Muscle layer of colon (tissue), 2 donors: Measurements from ENCODE around the gene CLEC10A.

Experiments
- H3K27ac ChIP-seq: one replicate; pipeline ENCODE4 v1.7.0; 2013; ENCODE audit warnings: low read depth, mild to moderate bottlenecking, low read length, moderate library complexity
- H3K27me3 ChIP-seq, 2 donors: one replicate each; pipeline ENCODE4 v1.7.0; 2013; ENCODE audit warnings: low read length in 2 of 2, mild to moderate bottlenecking in 2 of 2; ENCODE audit not compliant: insufficient read depth in 2 of 2, control insufficient read depth in 1 of 2
- H3K36me3 ChIP-seq: one replicate; pipeline ENCODE4 v1.7.0; 2013; ENCODE audit warnings: mild to moderate bottlenecking, low read length; ENCODE audit not compliant: insufficient read depth
- H3K4me1 ChIP-seq: one replicate; pipeline ENCODE4 v1.7.0; 2013; ENCODE audit warnings: mild to moderate bottlenecking, low read length; ENCODE audit not compliant: insufficient read depth
- H3K4me3 ChIP-seq, 2 donors: one replicate each; pipeline ENCODE4 v1.7.0; 2013; ENCODE audit warnings: low read length in 2 of 2, low read depth in 1 of 2, mild to moderate bottlenecking in 1 of 2, moderate library complexity in 1 of 2
- H3K9ac ChIP-seq: one replicate; pipeline ENCODE4 v1.7.0; 2013; ENCODE audit warnings: low read length
- H3K9me3 ChIP-seq: one replicate; pipeline ENCODE4 v1.7.0; 2013; ENCODE audit warnings: mild to moderate bottlenecking, low read length
- donor health status: abdominal sarcoma.
- donor health status: Adenocarcinoma of cecum.

CLEC10A gene

DNA sequence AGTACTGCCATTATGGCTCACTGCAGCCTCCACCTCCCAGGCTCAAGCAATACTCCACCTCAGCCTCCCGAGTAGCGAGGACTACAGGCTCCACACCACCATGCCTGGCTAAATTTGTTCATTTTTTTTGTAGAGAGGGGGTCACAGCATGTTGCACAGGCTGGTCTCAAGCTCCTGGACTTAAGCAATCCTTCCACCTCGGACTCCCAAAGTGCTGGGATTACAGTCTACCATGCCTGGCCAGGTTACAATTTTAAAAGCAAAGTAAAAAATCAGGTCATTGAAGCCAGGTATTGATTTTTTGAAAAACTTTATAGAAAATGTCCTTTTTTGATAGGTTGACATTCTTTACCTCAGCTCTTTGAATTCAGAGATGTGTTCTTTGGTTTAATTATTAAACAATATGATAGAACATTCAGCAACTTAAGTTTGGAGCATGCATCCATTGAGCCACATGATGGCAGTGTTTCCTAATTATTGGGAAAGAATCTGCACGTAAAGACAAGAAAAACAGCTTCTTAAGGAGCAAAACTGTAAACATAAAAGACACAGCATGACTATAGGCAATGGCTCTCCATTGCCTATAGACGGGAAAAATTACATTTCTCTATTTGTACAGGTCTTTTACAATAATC lies 34.4 kb downstream of the CLEC10A start:
- Histone ChIP-seq H3K9ac (no peak overlapping the region), H3K27ac (peak overlapping the region; percentile 81), H3K4me3 (peak overlapping the region in 1 of 2 donors; percentile 51), H3K27me3 (peaks cover 0 to 25% of the 10 kb centered on the region in 2 donors), H3K4me1 (peaks cover 10% of the 10 kb centered on the region), H3K9me3 (no peaks in the 10 kb centered on the region), H3K36me3 (no peaks in the 10 kb centered on the region)

DNA sequence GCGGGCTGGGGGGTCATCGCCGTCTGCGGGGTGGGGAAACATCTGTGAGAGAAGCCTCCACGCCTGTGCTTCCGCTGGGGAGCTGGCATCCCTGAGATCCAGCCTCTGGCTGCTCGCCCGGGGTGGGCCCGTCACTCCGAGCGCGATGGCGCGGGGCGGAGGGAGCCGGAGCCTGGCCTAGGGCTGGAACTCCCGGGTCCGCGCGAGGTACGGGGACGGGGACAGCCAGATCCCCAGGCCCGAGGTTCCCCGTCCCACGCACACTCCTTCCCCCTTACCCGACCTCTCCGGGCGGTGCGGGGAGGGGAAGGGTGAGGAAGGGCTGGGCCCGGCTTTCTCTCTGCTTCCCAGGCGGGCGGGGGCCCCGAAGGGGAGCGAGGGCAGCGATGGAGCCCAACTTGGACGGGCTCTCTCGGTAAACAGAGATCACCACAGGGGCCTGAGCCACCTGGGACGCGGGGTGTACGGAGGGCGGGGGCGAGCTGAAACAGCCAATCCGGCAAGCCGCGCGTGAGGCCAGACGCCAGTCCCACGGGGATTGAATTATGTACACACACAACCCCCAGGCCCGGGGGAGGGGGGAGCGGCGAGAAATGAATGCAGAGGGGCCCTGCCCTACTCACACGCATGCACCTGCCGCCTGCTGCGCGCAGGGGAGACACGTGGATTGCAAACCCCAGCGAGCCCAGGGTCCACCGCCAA lies 36.4 kb downstream of the CLEC10A start, which contains the start of gene SLC16A11:
Gene SLC16A11 (minus strand): TSS at position 596 of the 702 bp plus-strand sequence. CDS start 579 bp downstream, at position 17.
- H3K4me3 ChIP-seq = peak within 1 kb of the TSS; percentile 49 to 55
- peaks cover 10% of the 10 kb centered on the region for H3K4me1 ChIP-seq

GRCh38 chr17:7043182-7043496 lies 36.9 kb downstream of the CLEC10A start:
- peak overlapping the region; percentile 49 to 55 for H3K4me3 ChIP-seq

More for the DNA sequence above, 36.4 kb downstream of the CLEC10A start, which contains the start of gene SLC16A11:
- no peaks in the 10 kb centered on the region for H3K36me3 ChIP-seq
- H3K9me3 ChIP-seq = no peaks in the 10 kb centered on the region
- H3K9ac ChIP-seq = no peak within 1 kb of the TSS
- H3K27me3 ChIP-seq = peaks cover 0 to 25% of the 10 kb centered on the region in 2 donors
- peak within 1 kb of the TSS; percentile 58 for H3K27ac ChIP-seq

DNA sequence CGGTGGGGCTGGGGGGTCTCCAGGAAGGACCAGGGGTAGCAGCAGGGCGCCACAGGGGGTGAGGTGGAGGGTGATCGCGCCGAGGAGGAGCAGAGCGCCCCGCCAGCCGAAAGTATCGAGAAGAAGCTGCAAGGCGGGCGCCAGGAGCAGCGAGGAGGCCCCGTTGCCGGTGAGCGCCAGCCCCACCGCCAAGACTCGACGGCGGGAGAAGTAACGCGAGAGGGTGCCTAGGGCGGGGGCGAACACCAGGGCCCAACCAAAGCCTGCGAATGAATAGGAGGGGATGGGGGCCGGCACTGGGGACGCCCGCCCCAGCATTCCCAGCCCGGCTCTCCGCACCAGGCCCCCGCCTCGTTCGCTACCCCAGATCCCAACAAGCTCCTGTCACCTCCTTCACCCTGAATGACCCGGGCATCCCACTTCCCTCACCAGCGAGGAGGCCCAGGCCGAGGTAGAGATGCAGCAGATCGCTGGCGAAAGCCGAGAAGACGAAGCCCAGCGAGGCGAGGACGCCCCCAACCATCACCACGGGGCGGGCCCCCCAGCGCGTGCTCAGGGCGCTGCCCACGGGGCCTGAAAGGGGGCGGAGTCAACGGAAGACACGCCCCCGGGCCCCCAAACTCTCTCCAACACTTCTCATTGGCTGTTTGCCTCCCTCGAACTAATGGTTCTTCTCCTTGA lies 37.4 kb downstream of the CLEC10A start:
- Histone ChIP-seq H3K36me3 (no peaks in the 10 kb centered on the region), H3K27ac (no peak overlapping the region), H3K4me1 (peaks cover 10% of the 10 kb centered on the region), H3K9ac (no peak overlapping the region), H3K27me3 (peaks cover 0 to 25% of the 10 kb centered on the region in 2 donors), H3K9me3 (no peaks in the 10 kb centered on the region), H3K4me3 (peak overlapping the region; percentile 49 to 55)

More at GRCh38 chr17:7043182-7043496, 36.9 kb downstream of the CLEC10A start:
- H3K9ac ChIP-seq = no peak overlapping the region
- H3K9me3 ChIP-seq = no peaks in the 10 kb centered on the region
- H3K27me3 ChIP-seq = peaks cover 0 to 25% of the 10 kb centered on the region in 2 donors
- H3K4me1 ChIP-seq = peaks cover 10% of the 10 kb centered on the region
- peak overlapping the region; percentile 58 for H3K27ac ChIP-seq
- no peaks in the 10 kb centered on the region for H3K36me3 ChIP-seq

DNA sequence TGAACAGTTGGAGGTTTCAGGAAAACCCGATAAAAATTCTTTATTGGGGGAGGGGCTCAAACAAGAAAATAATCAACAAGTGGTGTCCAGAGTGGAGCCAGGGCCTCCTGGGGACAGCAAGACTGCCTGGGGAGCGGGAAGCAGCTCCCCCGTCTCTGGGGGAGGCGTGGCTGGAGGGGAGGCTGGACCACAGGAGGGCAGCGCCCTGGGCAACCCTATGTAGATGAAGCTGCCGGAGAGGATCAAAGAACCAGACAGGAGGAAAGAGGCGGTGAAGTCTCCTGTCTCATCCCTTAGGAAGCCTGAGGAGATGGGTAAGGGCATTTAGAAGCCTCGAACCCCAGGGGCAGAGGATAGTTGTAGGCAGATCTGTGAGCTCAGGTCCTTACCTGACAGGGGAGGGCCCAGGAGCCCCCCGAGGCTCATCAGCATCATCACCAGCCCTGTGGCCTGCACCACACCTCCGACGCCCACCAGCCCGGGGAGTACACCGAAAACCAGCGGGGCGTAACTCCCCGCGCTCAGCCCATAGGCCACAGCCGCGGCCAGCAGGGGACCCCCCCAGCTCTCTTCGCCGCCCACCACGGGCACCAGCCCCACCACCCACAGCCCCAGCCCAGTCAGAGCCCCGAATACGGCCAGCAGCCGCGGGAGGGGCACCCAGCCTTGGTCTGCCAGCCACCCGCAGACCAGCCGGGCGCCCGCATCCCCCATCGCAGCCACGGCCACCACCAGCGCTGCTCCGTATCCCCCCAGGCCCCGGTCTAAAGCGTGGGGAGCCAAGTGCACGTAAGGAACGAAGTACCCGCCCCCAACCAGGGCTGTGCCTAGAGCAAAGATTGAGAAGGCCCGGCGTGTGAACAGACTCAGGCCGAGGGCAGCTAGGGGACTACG lies 38.2 kb downstream of the CLEC10A start:
- Histone ChIP-seq H3K9me3 (no peaks in the 10 kb centered on the region), H3K9ac (no peak overlapping the region), H3K4me3 (no peak overlapping the region), H3K4me1 (peaks cover 10% of the 10 kb centered on the region), H3K27me3 (peaks cover 0 to 25% of the 10 kb centered on the region in 2 donors), H3K27ac (no peak overlapping the region), H3K36me3 (no peaks in the 10 kb centered on the region)

DNA sequence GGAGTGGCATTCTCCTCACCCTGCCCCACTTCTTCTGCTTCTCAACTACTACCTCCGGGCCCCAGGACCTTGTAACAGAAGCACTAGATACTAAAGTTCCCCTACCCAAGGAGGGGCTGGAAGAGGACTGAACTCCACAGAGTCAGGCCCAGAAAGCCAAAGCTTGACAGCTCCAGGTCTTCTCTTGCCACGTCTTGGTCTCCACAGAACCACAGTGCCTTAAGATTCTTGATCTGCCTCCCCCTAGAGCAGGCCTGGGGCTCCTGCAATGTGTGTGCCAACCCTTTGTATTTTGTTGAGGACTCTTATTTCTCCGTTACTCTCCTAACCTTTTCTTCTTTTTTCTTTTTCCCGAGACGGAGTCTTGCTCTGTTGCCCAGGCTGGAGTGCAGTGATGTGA lies 40.2 kb downstream of the CLEC10A start:
- no peak overlapping the region for H3K9ac ChIP-seq
- no peak overlapping the region for H3K4me3 ChIP-seq
- H3K36me3 ChIP-seq = no peaks in the 10 kb centered on the region
- peaks cover 0 to 25% of the 10 kb centered on the region in 2 donors for H3K27me3 ChIP-seq
- no peak overlapping the region for H3K27ac ChIP-seq
- H3K4me1 ChIP-seq = peaks cover 14% of the 10 kb centered on the region
- H3K9me3 ChIP-seq = no peaks in the 10 kb centered on the region

DNA sequence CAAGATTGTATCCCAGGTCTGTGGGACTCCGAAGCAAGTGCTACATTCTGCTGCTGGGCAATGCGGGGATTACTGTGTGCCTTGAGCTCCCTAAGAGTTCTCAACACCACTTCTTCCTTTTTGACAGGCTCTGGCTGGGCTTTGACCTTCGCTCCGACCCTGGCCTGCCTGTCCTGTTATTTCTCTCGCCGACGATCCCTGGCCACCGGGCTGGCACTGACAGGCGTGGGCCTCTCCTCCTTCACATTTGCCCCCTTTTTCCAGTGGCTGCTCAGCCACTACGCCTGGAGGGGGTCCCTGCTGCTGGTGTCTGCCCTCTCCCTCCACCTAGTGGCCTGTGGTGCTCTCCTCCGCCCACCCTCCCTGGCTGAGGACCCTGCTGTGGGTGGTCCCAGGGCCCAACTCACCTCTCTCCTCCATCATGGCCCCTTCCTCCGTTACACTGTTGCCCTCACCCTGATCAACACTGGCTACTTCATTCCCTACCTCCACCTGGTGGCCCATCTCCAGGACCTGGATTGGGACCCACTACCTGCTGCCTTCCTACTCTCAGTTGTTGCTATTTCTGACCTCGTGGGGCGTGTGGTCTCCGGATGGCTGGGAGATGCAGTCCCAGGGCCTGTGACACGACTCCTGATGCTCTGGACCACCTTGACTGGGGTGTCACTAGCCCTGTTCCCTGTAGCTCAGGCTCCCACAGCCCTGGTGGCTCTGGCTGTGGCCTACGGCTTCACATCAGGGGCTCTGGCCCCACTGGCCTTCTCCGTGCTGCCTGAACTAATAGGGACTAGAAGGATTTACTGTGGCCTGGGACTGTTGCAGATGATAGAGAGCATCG lies 41.8 kb downstream of the CLEC10A start:
- H3K9me3 ChIP-seq = no peaks in the 10 kb centered on the region
- no peak overlapping the region for H3K4me3 ChIP-seq
- H3K9ac ChIP-seq = no peak overlapping the region
- H3K4me1 ChIP-seq = peaks cover 14% of the 10 kb centered on the region
- no peak overlapping the region for H3K27ac ChIP-seq
- H3K27me3 ChIP-seq = peaks cover 0 to 15% of the 10 kb centered on the region in 2 donors
- no peaks in the 10 kb centered on the region for H3K36me3 ChIP-seq

- H3K27me3 ChIP-seq = no peaks in the 10 kb centered on the region
- no peaks in the 10 kb centered on the region for H3K9me3 ChIP-seq
- peaks cover 14% of the 10 kb centered on the region for H3K4me1 ChIP-seq
Observed at GRCh38 chr17:7035591-7036368, 44.3 kb downstream of the CLEC10A start, which contains the start of gene SLC16A13. Gene SLC16A13, plus strand, starts transcription at chr17:7036015. Its CDS starts 368 bp downstream, at chr17:7036383.

GRCh38 chr17:7034955-7035590 lies 45.0 kb downstream of the CLEC10A start:
- peak overlapping the region; percentile 45 to 63 for H3K4me3 ChIP-seq
- H3K27ac ChIP-seq = peak overlapping the region; percentile 46
- H3K9ac ChIP-seq = no peak overlapping the region
- H3K27me3 ChIP-seq = no peaks in the 10 kb centered on the region
- H3K4me1 ChIP-seq = peaks cover 14% of the 10 kb centered on the region
- H3K36me3 ChIP-seq = no peaks in the 10 kb centered on the region
- no peaks in the 10 kb centered on the region for H3K9me3 ChIP-seq

More at GRCh38 chr17:7035591-7036368, 44.3 kb downstream of the CLEC10A start, which contains the start of gene SLC16A13:
- Histone ChIP-seq H3K9ac (peak within 1 kb of the TSS; percentile 21), H3K27ac (peak within 1 kb of the TSS; percentile 46), H3K4me3 (peak within 1 kb of the TSS; percentile 45 to 63), H3K36me3 (no peaks in the 10 kb centered on the region)
